Measurements from ENCODE around the gene ASB1.

DNA sequence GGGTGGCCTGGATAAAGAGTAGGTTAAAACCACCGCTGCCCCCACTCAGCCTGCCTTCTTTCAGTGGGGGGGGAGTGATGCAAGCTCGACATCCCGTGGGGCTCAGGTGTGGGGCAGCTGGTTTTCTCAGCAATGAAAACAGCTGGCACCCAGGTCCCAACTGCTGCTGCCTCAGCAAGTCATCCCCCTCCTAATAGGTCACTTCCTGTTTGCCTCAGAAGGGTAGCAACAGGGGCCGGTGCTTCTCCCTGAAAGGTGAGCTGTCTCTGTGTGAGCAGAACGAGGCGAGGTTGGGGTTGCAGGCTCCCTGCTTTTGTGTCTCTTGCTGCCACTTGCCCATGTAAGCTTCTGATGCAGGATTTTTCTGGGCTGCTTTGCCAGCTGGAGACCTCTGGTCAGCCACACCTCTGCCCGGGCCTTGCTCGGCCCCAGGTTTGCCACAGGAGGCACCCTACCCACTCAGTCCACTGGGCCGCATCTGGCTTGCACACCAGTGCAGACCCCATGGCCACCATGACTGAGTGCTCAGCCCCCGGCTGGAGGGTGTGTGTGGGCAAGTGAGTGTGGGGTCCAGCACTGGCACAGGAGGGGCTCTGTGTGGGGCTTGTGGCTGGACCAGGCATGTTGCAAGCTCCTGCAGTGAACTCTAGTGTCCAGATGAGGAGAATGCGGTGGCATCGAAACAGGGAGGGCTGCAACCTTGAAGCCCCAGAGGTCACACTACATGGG lies 11.5 kb upstream of the ASB1 start:
- TF ChIP-seq, protein P1, sequence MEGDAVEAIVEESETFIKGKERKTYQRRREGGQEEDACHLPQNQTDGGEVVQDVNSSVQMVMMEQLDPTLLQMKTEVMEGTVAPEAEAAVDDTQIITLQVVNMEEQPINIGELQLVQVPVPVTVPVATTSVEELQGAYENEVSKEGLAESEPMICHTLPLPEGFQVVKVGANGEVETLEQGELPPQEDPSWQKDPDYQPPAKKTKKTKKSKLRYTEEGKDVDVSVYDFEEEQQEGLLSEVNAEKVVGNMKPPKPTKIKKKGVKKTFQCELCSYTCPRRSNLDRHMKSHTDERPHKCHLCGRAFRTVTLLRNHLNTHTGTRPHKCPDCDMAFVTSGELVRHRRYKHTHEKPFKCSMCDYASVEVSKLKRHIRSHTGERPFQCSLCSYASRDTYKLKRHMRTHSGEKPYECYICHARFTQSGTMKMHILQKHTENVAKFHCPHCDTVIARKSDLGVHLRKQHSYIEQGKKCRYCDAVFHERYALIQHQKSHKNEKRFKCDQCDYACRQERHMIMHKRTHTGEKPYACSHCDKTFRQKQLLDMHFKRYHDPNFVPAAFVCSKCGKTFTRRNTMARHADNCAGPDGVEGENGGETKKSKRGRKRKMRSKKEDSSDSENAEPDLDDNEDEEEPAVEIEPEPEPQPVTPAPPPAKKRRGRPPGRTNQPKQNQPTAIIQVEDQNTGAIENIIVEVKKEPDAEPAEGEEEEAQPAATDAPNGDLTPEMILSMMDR (IDR thresholded peaks at IDR 0.05): no peak
- no peak for TF ChIP-seq POLR2A (IDR thresholded peaks at IDR 0.05)

All from esophagus squamous epithelium (tissue), 4 donors.